ENCODE results near the gene TXLNA.

TXLNA gene

GRCh38 chr1:32200226-32201010 is 20.9 kb downstream of the TXLNA start, which contains the start of gene CCDC28B:
CCDC28B (plus strand) TSS chr1:32200595; CDS start chr1:32201936, 1,341 bp downstream.
- Histone ChIP-seq H3K36me3 (ENCODE audit: control insufficient read depth, low read depth, low read length) (peaks cover 28% of the 10 kb centered on the region), H3K27ac (ENCODE audit: low read length) (peak within 1 kb of the TSS; percentile 63), H3K4me3 (ENCODE audit: low read length) (peak within 1 kb of the TSS; percentile 74), H3K9ac (ENCODE audit: low read length) (peak within 1 kb of the TSS; percentile 58), H3K27me3 (ENCODE audit: control insufficient read depth, insufficient read depth, low read length) (peaks cover 12% of the 10 kb centered on the region), H3K9me3 (ENCODE audit: control insufficient read depth, low read depth, low read length) (no peaks in the 10 kb centered on the region), H3K4me1 (ENCODE audit: control insufficient read depth, low read depth, low read length) (peaks cover 30% of the 10 kb centered on the region)

GRCh38 chr1:32201011-32201855 is 21.8 kb downstream of the TXLNA start:
- peaks cover 22% of the 10 kb centered on the region for H3K36me3 ChIP-seq (ENCODE audit: control insufficient read depth, low read depth, low read length)
- H3K9ac ChIP-seq (ENCODE audit: low read length): peak overlapping the region; percentile 58
- H3K4me1 ChIP-seq (ENCODE audit: control insufficient read depth, low read depth, low read length): peaks cover 30% of the 10 kb centered on the region
- H3K27me3 ChIP-seq (ENCODE audit: control insufficient read depth, insufficient read depth, low read length): peaks cover 13% of the 10 kb centered on the region
- H3K27ac ChIP-seq (ENCODE audit: low read length): no peak overlapping the region
- no peaks in the 10 kb centered on the region for H3K9me3 ChIP-seq (ENCODE audit: control insufficient read depth, low read depth, low read length)
- H3K4me3 ChIP-seq (ENCODE audit: low read length): peak overlapping the region; percentile 74

GRCh38 chr1:32204943-32205361 is 25.5 kb downstream of the TXLNA start:
- H3K9me3 ChIP-seq (ENCODE audit: control insufficient read depth, low read depth, low read length): no peaks in the 10 kb centered on the region
- no peaks in the 10 kb centered on the region for H3K36me3 ChIP-seq (ENCODE audit: control insufficient read depth, low read depth, low read length)
- H3K4me3 ChIP-seq (ENCODE audit: low read length): peak overlapping the region; percentile 73
- peaks cover 17% of the 10 kb centered on the region for H3K27me3 ChIP-seq (ENCODE audit: control insufficient read depth, insufficient read depth, low read length)
- H3K4me1 ChIP-seq (ENCODE audit: control insufficient read depth, low read depth, low read length): peaks cover 18% of the 10 kb centered on the region
- no peak overlapping the region for H3K27ac ChIP-seq (ENCODE audit: low read length)
- H3K9ac ChIP-seq (ENCODE audit: low read length): peak overlapping the region; percentile 86

DNA sequence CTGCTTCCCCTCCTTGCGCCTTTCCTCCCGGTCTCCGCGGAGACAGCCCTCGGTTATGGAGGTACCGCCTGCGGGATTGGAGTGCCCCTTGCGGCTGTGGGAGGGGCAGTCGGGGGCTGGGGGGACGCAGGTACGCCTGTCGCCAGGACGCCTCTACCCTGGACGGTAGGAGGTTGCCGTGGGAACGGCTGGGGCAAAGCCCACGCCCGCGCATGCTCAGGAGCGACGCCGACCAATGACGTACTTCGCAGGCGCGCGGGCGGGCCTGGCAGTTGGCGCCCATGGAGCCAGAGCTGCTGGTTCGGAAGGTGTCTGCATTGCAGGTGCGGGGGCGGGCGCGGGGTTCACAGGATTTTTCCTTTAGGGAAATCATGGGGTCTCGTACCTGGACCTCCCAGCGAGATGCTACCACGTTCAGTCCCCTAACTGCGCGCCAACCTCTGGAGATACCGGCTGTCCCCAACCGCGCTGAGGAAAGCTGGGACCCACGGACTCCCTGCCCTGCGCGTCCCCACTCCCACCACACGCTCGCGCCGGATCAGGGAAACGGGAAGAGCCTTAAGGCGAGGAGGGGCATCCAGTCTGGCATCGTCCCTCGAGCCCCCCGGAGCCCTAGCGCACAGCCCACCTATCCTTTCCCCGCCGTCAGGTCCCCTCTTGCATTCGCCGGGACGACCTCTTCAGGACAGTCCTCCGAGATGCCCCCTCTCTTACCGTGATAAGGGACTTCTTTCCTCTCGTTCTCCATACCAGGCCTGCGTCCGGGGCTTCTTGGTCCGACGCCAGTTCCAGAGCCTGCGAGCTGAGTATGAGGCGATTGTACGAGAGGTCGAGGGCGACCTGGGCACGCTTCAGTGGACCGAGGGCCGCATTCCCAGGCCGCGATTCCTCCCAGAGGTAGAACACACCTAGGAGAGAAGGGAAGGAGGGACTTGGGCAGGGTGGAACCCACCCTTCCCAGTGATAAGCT is 26.2 kb downstream of the TXLNA start, which contains the start of gene IQCC:
Gene IQCC, plus strand, starts transcription at position 271 of the 970 bp plus-strand sequence. Its CDS starts 11 bp downstream, at position 282.
- H3K9me3 ChIP-seq (ENCODE audit: control insufficient read depth, low read depth, low read length): no peaks in the 10 kb centered on the region
- no peaks in the 10 kb centered on the region for H3K36me3 ChIP-seq (ENCODE audit: control insufficient read depth, low read depth, low read length)
- H3K4me1 ChIP-seq (ENCODE audit: control insufficient read depth, low read depth, low read length): peaks cover 15% of the 10 kb centered on the region
- H3K27ac ChIP-seq (ENCODE audit: low read length): no peak within 1 kb of the TSS
- H3K9ac ChIP-seq (ENCODE audit: low read length): peak within 1 kb of the TSS; percentile 86
- H3K4me3 ChIP-seq (ENCODE audit: low read length): peak within 1 kb of the TSS; percentile 73
- peaks cover 17% of the 10 kb centered on the region for H3K27me3 ChIP-seq (ENCODE audit: control insufficient read depth, insufficient read depth, low read length)

GRCh38 chr1:32208469-32208868 is 29.0 kb downstream of the TXLNA start:
- no peaks in the 10 kb centered on the region for H3K36me3 ChIP-seq (ENCODE audit: control insufficient read depth, low read depth, low read length)
- H3K27ac ChIP-seq (ENCODE audit: low read length): no peak overlapping the region
- no peak overlapping the region for H3K9ac ChIP-seq (ENCODE audit: low read length)

DNA sequence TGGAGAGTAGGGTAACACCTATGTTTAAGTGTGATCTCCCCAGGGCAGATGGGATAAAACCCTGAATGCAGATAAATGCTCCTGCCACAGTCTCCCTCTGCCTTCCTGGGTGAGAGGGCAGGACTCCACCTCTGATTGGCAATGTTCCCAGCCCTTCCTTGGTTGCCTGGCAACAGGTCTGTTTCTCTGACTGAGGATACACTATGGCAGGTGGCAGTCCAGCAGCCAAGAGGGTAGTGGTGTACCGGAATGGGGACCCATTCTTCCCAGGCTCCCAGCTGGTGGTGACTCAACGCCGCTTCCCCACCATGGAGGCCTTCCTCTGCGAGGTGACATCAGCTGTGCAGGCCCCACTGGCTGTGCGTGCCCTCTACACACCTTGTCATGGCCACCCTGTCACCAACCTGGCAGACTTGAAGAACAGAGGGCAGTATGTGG is 29.4 kb downstream of the TXLNA start, which contains the start of gene DCDC2B:
Gene DCDC2B, plus strand, starts transcription at position 199 of the 438 bp plus-strand sequence. Its CDS starts 5 bp downstream, at position 204.
- no peak within 1 kb of the TSS for H3K9ac ChIP-seq (ENCODE audit: low read length)
- H3K27me3 ChIP-seq (ENCODE audit: control insufficient read depth, insufficient read depth, low read length): peaks cover 15% of the 10 kb centered on the region
- H3K9me3 ChIP-seq (ENCODE audit: control insufficient read depth, low read depth, low read length): no peaks in the 10 kb centered on the region
- no peak within 1 kb of the TSS for H3K27ac ChIP-seq (ENCODE audit: low read length)
- H3K4me3 ChIP-seq (ENCODE audit: low read length): no peak within 1 kb of the TSS
- H3K4me1 ChIP-seq (ENCODE audit: control insufficient read depth, low read depth, low read length): peaks cover 5% of the 10 kb centered on the region
- no peaks in the 10 kb centered on the region for H3K36me3 ChIP-seq (ENCODE audit: control insufficient read depth, low read depth, low read length)

More at GRCh38 chr1:32208469-32208868, 29.0 kb downstream of the TXLNA start:
- peaks cover 5% of the 10 kb centered on the region for H3K4me1 ChIP-seq (ENCODE audit: control insufficient read depth, low read depth, low read length)
- no peaks in the 10 kb centered on the region for H3K9me3 ChIP-seq (ENCODE audit: control insufficient read depth, low read depth, low read length)
- H3K4me3 ChIP-seq (ENCODE audit: low read length): no peak overlapping the region
- H3K27me3 ChIP-seq (ENCODE audit: control insufficient read depth, insufficient read depth, low read length): peaks cover 17% of the 10 kb centered on the region

DNA sequence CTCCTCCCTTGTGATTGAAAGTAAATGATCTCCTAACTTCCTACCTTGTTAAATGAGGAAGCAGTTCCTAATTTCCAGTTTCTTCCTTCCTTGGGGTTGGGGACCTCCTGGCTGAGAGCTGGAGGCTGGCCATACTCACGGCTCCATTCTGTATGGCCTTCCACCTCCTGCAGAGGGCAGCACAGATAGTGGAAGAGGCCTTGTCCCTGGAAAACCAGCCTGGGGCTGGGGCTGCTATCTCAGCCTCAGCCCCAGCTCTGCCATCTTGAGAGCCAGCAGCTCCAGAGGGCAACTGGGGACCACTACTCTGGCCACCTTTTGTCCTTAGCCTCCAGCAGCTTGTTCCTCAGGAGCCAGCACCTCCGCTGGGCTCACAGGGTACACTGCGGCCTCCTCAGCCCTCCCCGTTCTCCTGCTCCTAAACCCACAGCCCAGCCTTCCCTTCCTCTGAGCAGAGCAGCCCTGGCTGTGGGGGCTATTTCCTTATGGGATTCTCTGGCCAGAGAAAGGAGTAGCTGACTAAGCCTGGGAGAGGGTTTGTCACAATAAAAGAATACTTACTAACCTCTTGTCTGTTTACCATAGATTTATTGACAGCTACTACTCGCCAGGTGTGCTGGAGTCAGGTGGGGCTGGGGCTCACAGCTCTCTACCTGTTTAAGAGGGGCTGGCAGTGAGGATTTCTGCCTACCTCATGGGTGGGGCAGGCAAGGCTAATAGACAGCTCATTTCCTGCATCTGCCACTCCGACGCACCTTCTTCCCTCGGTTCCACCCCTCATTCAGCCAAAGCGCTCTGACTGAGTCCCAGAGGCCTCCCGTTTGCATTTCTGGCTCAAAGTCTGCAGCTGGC is 36.4 kb downstream of the TXLNA start:
- Histone ChIP-seq H3K9ac (ENCODE audit: low read length) (no peak overlapping the region), H3K4me3 (ENCODE audit: low read length) (no peak overlapping the region), H3K36me3 (ENCODE audit: control insufficient read depth, low read depth, low read length) (peaks cover 5% of the 10 kb centered on the region), H3K4me1 (ENCODE audit: control insufficient read depth, low read depth, low read length) (no peaks in the 10 kb centered on the region), H3K27me3 (ENCODE audit: control insufficient read depth, insufficient read depth, low read length) (no peaks in the 10 kb centered on the region), H3K27ac (ENCODE audit: low read length) (no peak overlapping the region), H3K9me3 (ENCODE audit: control insufficient read depth, low read depth, low read length) (no peaks in the 10 kb centered on the region)

DNA sequence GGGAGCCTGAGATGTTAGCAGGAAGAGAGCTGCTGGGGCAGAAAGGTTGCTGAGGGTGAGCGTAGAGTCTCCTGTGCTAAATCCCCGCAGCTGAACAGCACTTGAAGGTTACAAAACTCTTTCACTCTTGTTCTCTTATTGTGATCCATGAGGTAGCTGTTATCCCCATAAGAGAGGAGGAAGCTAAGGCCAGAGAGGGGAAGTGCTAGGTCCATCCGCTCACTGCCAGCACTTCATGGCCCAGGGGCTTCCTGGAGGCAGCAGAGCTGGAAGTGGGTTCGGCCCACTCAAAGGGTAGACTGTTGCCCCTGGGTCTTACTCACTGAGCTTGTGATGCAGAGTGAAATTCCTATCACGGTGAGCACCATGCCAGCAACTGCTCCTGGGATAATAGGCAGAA is 37.1 kb downstream of the TXLNA start:
- Histone ChIP-seq H3K4me1 (ENCODE audit: control insufficient read depth, low read depth, low read length) (no peaks in the 10 kb centered on the region), H3K9me3 (ENCODE audit: control insufficient read depth, low read depth, low read length) (no peaks in the 10 kb centered on the region), H3K27me3 (ENCODE audit: control insufficient read depth, insufficient read depth, low read length) (no peaks in the 10 kb centered on the region), H3K9ac (ENCODE audit: low read length) (no peak overlapping the region), H3K36me3 (ENCODE audit: control insufficient read depth, low read depth, low read length) (peaks cover 5% of the 10 kb centered on the region), H3K4me3 (ENCODE audit: low read length) (no peak overlapping the region), H3K27ac (ENCODE audit: low read length) (no peak overlapping the region)

- Histone ChIP-seq H3K4me1 (ENCODE audit: control insufficient read depth, low read depth, low read length) (no peaks in the 10 kb centered on the region), H3K36me3 (ENCODE audit: control insufficient read depth, low read depth, low read length) (peaks cover 7% of the 10 kb centered on the region), H3K27me3 (ENCODE audit: control insufficient read depth, insufficient read depth, low read length) (no peaks in the 10 kb centered on the region), H3K27ac (ENCODE audit: low read length) (no peak overlapping the region), H3K4me3 (ENCODE audit: low read length) (no peak overlapping the region), H3K9ac (ENCODE audit: low read length) (no peak overlapping the region), H3K9me3 (ENCODE audit: control insufficient read depth, low read depth, low read length) (no peaks in the 10 kb centered on the region)
Measured at GRCh38 chr1:32219022-32219421, 39.5 kb downstream of the TXLNA start.
